22Rv1 (cell line): ENCODE data around the gene R3HCC1L.

Experiments used
- ZFX ChIP-seq: fragments of 450-650 bp; IDR thresholded peaks from 2 replicates; pipeline ENCODE4 v1.6.1; 2017; ENCODE audit warnings: antibody characterized with exemption, borderline replicate concordance
- TF ChIP-seq, protein P1 (sequence below): fragments of 450-650 bp; IDR thresholded peaks from 2 replicates; pipeline ENCODE4 v1.5.1; 2017; ENCODE audit warnings: mild to moderate bottlenecking

DNA sequence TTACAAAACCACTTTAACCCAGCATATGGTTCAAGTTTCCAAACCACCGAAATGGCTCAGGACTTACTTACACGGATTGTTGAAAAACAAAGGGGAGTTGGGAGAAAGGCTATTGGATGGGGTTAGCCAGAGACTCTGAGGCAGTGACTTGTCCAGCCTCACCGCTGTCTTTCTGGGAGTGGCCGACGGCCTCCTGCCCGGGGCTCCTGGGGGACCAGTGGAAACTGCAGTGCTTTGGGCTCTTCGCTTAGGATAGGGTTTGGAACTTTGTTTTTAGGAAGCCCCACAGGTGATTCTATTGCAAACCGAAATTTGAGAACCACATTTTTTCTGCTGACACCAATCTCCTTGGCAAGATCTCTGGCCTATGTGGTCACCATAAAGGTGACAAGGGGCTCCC, 38.1 kb upstream of the R3HCC1L start:
- TF ChIP-seq, protein P1, sequence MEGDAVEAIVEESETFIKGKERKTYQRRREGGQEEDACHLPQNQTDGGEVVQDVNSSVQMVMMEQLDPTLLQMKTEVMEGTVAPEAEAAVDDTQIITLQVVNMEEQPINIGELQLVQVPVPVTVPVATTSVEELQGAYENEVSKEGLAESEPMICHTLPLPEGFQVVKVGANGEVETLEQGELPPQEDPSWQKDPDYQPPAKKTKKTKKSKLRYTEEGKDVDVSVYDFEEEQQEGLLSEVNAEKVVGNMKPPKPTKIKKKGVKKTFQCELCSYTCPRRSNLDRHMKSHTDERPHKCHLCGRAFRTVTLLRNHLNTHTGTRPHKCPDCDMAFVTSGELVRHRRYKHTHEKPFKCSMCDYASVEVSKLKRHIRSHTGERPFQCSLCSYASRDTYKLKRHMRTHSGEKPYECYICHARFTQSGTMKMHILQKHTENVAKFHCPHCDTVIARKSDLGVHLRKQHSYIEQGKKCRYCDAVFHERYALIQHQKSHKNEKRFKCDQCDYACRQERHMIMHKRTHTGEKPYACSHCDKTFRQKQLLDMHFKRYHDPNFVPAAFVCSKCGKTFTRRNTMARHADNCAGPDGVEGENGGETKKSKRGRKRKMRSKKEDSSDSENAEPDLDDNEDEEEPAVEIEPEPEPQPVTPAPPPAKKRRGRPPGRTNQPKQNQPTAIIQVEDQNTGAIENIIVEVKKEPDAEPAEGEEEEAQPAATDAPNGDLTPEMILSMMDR = no peak
- TF ChIP-seq ZFX = no peak
